Ishikawa (cell line): ENCODE results near the gene HSH2D.

Experiments used
- CEBPB ChIP-seq: IDR thresholded peaks from 2 replicates; pipeline ENCODE4 v1.6.1; 2012
- CREB1 ChIP-seq: IDR thresholded peaks from 2 replicates; pipeline ENCODE4 v1.6.1; 2012; ENCODE audit warnings: low read depth
- EP300 ChIP-seq: IDR thresholded peaks from 2 replicates; pipeline ENCODE4 v1.6.1; 2012; ENCODE audit warnings: borderline replicate concordance
- MAX ChIP-seq: IDR thresholded peaks from 2 replicates; pipeline ENCODE4 v1.6.1; 2012
- NFIC ChIP-seq: IDR thresholded peaks from 2 replicates; pipeline ENCODE4 v1.6.1; 2012
- RAD21 ChIP-seq: IDR thresholded peaks from 2 replicates; pipeline ENCODE4 v1.6.1; 2012; ENCODE audit warnings: low read depth
- REST ChIP-seq: IDR thresholded peaks from 2 replicates; pipeline ENCODE4 v1.6.1; 2012; ENCODE audit warnings: low read depth, mild to moderate bottlenecking
- TAF1 ChIP-seq: IDR thresholded peaks from 2 replicates; pipeline ENCODE4 v1.6.1; 2012; ENCODE audit warnings: low read depth, mild to moderate bottlenecking
- TCF12 ChIP-seq: IDR thresholded peaks from 2 replicates; pipeline ENCODE4 v1.6.1; 2012; ENCODE audit warnings: low read depth
- USF1 ChIP-seq: IDR thresholded peaks from 2 replicates; pipeline ENCODE4 v1.6.1; 2012
- YY1 ChIP-seq: IDR thresholded peaks from 2 replicates; pipeline ENCODE4 v1.6.1; 2012; ENCODE audit warnings: low read depth

DNA sequence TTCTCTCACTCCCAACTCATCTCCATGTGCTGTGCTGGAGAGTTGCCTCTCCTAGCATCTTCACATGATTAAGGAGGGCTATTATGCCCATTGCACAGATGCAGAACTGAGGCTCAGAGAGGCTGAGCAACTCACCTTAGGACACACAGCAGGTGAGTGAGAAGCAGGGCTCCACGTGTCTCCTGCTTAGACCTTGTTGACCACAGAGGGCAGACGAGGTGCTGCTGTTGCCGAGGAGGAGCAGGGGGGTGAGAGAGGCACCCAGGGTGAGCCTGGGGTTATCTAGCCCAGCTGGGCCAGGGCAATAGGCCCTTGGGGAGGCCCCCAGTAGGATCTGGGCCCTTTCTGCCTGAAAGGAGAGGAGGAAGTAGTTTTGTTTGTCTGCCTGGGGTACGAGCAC is 2.4 kb upstream of the HSH2D start:
- TF ChIP-seq MAX (no peak), TCF12 (no peak), TAF1 (no peak), YY1 (no peak), REST (no peak), RAD21 (no peak), EP300 (no peak), CREB1 (no peak), CEBPB (no peak), NFIC (no peak), USF1 (no peak)
